IPS-18c (cell line): ENCODE data around the gene CDH23.

Experiments
- H3K4me3 ChIP-seq: 2 replicates; pipeline ENCODE4 v1.7.0; 2013; ENCODE audit warnings: low read depth, mild to moderate bottlenecking, low read length, moderate library complexity; ENCODE audit not compliant: insufficient read depth
- H3K9me3 ChIP-seq: one replicate; pipeline ENCODE4 v1.6.1; 2013; ENCODE audit warnings: mild to moderate bottlenecking, low read length, moderate library complexity; ENCODE audit not compliant: control insufficient read depth, insufficient read depth

CDH23 gene

GRCh38 chr10:71578069-71578468 lies 181.3 kb downstream of the CDH23 start:
- Histone ChIP-seq H3K9me3 (no peaks in the 10 kb centered on the region), H3K4me3 (no peak overlapping the region)

- Histone ChIP-seq H3K9me3 (no peaks in the 10 kb centered on the region), H3K4me3 (no peak overlapping the region)
Measured at GRCh38 chr10:71579668-71580067, 182.9 kb downstream of the CDH23 start.

- Histone ChIP-seq H3K4me3 (no peak overlapping the region), H3K9me3 (no peaks in the 10 kb centered on the region)
Measured at GRCh38 chr10:71580415-71580814, 183.7 kb downstream of the CDH23 start.

- Histone ChIP-seq H3K4me3 (no peak overlapping the region), H3K9me3 (no peaks in the 10 kb centered on the region)
Measured at GRCh38 chr10:71580926-71581325, 184.2 kb downstream of the CDH23 start.

- Histone ChIP-seq H3K4me3 (no peak overlapping the region), H3K9me3 (no peaks in the 10 kb centered on the region)
Measured at GRCh38 chr10:71581376-71581775, 184.7 kb downstream of the CDH23 start.

GRCh38 chr10:71582019-71582418 lies 185.3 kb downstream of the CDH23 start:
- Histone ChIP-seq H3K9me3 (no peaks in the 10 kb centered on the region), H3K4me3 (no peak overlapping the region)

GRCh38 chr10:71582506-71583475 lies 186.1 kb downstream of the CDH23 start:
- Histone ChIP-seq H3K4me3 (no peak overlapping the region), H3K9me3 (no peaks in the 10 kb centered on the region)

- H3K9me3 ChIP-seq = no peaks in the 10 kb centered on the region
- no peak overlapping the region for H3K4me3 ChIP-seq
Measured at GRCh38 chr10:71584461-71584860, 187.7 kb downstream of the CDH23 start.

- Histone ChIP-seq H3K9me3 (no peaks in the 10 kb centered on the region), H3K4me3 (no peak overlapping the region)
Measured at GRCh38 chr10:71584902-71585563, 188.3 kb downstream of the CDH23 start.

- no peaks in the 10 kb centered on the region for H3K9me3 ChIP-seq
Measured at GRCh38 chr10:71585564-71586290, 189.0 kb downstream of the CDH23 start.

GRCh38 chr10:71587941-71588573 lies 191.3 kb downstream of the CDH23 start:
- Histone ChIP-seq H3K9me3 (no peaks in the 10 kb centered on the region), H3K4me3 (no peak overlapping the region)

More at GRCh38 chr10:71585564-71586290, 189.0 kb downstream of the CDH23 start:
- no peak overlapping the region for H3K4me3 ChIP-seq

GRCh38 chr10:71588685-71589084 lies 192.0 kb downstream of the CDH23 start:
- no peak overlapping the region for H3K4me3 ChIP-seq
- H3K9me3 ChIP-seq = no peaks in the 10 kb centered on the region

- no peak overlapping the region for H3K4me3 ChIP-seq
Measured at GRCh38 chr10:71589617-71590551, 193.2 kb downstream of the CDH23 start.

GRCh38 chr10:71590781-71591350 lies 194.1 kb downstream of the CDH23 start:
- H3K4me3 ChIP-seq = no peak overlapping the region
- no peaks in the 10 kb centered on the region for H3K9me3 ChIP-seq

More at GRCh38 chr10:71589617-71590551, 193.2 kb downstream of the CDH23 start:
- H3K9me3 ChIP-seq = no peaks in the 10 kb centered on the region

GRCh38 chr10:71594934-71595571 lies 198.3 kb downstream of the CDH23 start:
- Histone ChIP-seq H3K4me3 (no peak overlapping the region), H3K9me3 (peaks cover 2% of the 10 kb centered on the region)
